GM23338 (cell line): ENCODE data around the gene ARF3. TPM values are rescaled to one million over a fixed set of nuclear protein-coding genes. Genes with fewer than 3 reads are reported as not detected.

ENCODE experiments used
- ATAC-seq: fragments of 200-7000 bp; cut with Tn5 transposase; 3 replicates; pipeline ENCODE4 v1.9.1; 2020
- DNase-seq: peaks from one replicate; pipeline ENCODE4 v3.0.0-alpha.2; 2015; ENCODE audit warnings: low spot score
- H2AFZ ChIP-seq: fragments of 200-600 bp; sonication (generic); 2 replicates; pipeline ENCODE4 v1.8.0; 2016; ENCODE audit warnings: antibody characterized with exemption, mild to moderate bottlenecking, moderate library complexity
- H3F3A ChIP-seq: fragments of 200-600 bp; sonication (generic); replicated peaks from 2 replicates; pipeline ENCODE4 v1.8.0; 2017; ENCODE audit warnings: antibody characterized with exemption, mixed run types, low read depth
- H3K27ac ChIP-seq: fragments of 200-600 bp; sonication (generic); 2 replicates; pipeline ENCODE4 v1.6.1; 2016; ENCODE audit warnings: low read depth
- H3K27me3 ChIP-seq: fragments of 200-600 bp; sonication (generic); 2 replicates; pipeline ENCODE4 v1.8.0; 2016; ENCODE audit warnings: mild to moderate bottlenecking, mixed run types, moderate library complexity; ENCODE audit not compliant: insufficient read depth
- H3K36me3 ChIP-seq: fragments of 200-600 bp; sonication (generic); 2 replicates; pipeline ENCODE4 v1.8.0; 2016; ENCODE audit warnings: mild to moderate bottlenecking; ENCODE audit not compliant: insufficient read depth
- H3K4me1 ChIP-seq: fragments of 200-600 bp; sonication (generic); 2 replicates; pipeline ENCODE4 v1.8.0; 2016; ENCODE audit warnings: mild to moderate bottlenecking, moderate library complexity; ENCODE audit not compliant: insufficient read depth
- H3K4me2 ChIP-seq: fragments of 200-600 bp; sonication (generic); 2 replicates; pipeline ENCODE4 v1.7.1; 2017; ENCODE audit warnings: mixed run types
- H3K4me3 ChIP-seq: fragments of 200-600 bp; sonication (generic); 2 replicates; pipeline ENCODE4 v1.6.1; 2016; ENCODE audit warnings: mixed run types
- H3K79me2 ChIP-seq: fragments of 200-600 bp; sonication (generic); replicated peaks from 2 replicates; pipeline ENCODE4 v1.8.0; 2017; ENCODE audit warnings: mild to moderate bottlenecking; ENCODE audit not compliant: insufficient read depth
- H3K9me2 ChIP-seq: fragments of 200-600 bp; sonication (generic); 2 replicates; pipeline ENCODE4 v1.8.0; 2017; ENCODE audit not compliant: insufficient read depth
- H4K20me1 ChIP-seq: fragments of 200-600 bp; sonication (generic); replicated peaks from 2 replicates; pipeline ENCODE4 v1.8.0; 2017; ENCODE audit warnings: mild to moderate bottlenecking; ENCODE audit not compliant: insufficient read depth
- H3K27ac Mint-ChIP-seq: 2 replicates; pipeline ENCODE4 v1.8.0; 2020; ENCODE audit warnings: inconsistent platforms, mild to moderate bottlenecking, moderate library complexity, mixed read lengths
- H3K27me3 Mint-ChIP-seq: 3 replicates; pipeline ENCODE4 v1.8.0; 2022; ENCODE audit warnings: low read depth, mild to moderate bottlenecking, moderate library complexity, mixed read lengths, inconsistent platforms; ENCODE audit not compliant: insufficient read depth, poor library complexity
- H3K36me3 Mint-ChIP-seq: 3 replicates; pipeline ENCODE4 v1.8.0; 2021; ENCODE audit warnings: low read depth, mild to moderate bottlenecking, inconsistent platforms, moderate library complexity, mixed read lengths
- H3K4me1 Mint-ChIP-seq: 3 replicates; pipeline ENCODE4 v1.8.0; 2020; ENCODE audit warnings: mild to moderate bottlenecking, inconsistent platforms, mixed read lengths
- H3K4me3 Mint-ChIP-seq: 3 replicates; pipeline ENCODE4 v1.8.0; 2021; ENCODE audit warnings: moderate library complexity, mild to moderate bottlenecking, inconsistent platforms, mixed read lengths
- H3K9me3 Mint-ChIP-seq: 3 replicates; pipeline ENCODE4 v1.8.0; 2020; ENCODE audit warnings: moderate library complexity, mild to moderate bottlenecking, inconsistent platforms, mixed read lengths
- EZH2 ChIP-seq: fragments of 200-600 bp; sonication (generic); IDR thresholded peaks from one replicate; pipeline ENCODE4 v1.8.0; 2017; ENCODE audit warnings: antibody characterized with exemption, mild to moderate bottlenecking, low read depth; ENCODE audit not compliant: unreplicated experiment
- EZH2phosphoT487 ChIP-seq: fragments of 200-600 bp; sonication (generic); IDR thresholded peaks from one replicate; pipeline ENCODE4 v1.8.1; 2018; ENCODE audit warnings: antibody characterized with exemption; ENCODE audit not compliant: unreplicated experiment
- STAT1 ChIP-seq: IDR thresholded peaks from one replicate; pipeline ENCODE4 v1.6.1; 2016; ENCODE audit warnings: antibody characterized with exemption; ENCODE audit not compliant: unreplicated experiment
- polyA plus RNA-seq: library from polyadenylated mRNA; unstranded; fragments of >200 nt; fragmentation: Nextera tagmentation; extraction: Ambion mirVana; gene quantifications from 2 replicates; pipeline ENCODE4 v1.2.1, GENCODE V29; 2016
- total RNA-seq: library from RNA; depleted of rRNA; stranded (reverse); fragments of >200 nt; shearing (Covaris generic); gene quantifications from 2 replicates; pipeline ENCODE4 v1.2.3, GENCODE V29; 2014
- TF ChIP-seq, protein P1 (sequence below): fragments of 250-450 bp; sonication (Bioruptor Pico); IDR thresholded peaks from 2 replicates; pipeline ENCODE4 v1.5.0; 2020; ENCODE audit warnings: mild to moderate bottlenecking, moderate library complexity
- TF ChIP-seq, protein P2 (sequence below), 2 experiments: fragments of 200-600 bp in 1 of 2; sonication (generic) in 1 of 2; conservative IDR thresholded peaks; 2 replicates each; pipeline versions ENCODE4 v1.5.1 to v1.6.1; 2016 to 2017; ENCODE audit warnings: antibody characterized with exemption in 2 of 2, low read depth in 2 of 2, mild to moderate bottlenecking in 2 of 2, moderate library complexity in 1 of 2

The ARF3 gene
- total and polyA plus RNA-seq, 2 experiments from 2014 or later, result 53.9 to 125 TPM

DNA sequence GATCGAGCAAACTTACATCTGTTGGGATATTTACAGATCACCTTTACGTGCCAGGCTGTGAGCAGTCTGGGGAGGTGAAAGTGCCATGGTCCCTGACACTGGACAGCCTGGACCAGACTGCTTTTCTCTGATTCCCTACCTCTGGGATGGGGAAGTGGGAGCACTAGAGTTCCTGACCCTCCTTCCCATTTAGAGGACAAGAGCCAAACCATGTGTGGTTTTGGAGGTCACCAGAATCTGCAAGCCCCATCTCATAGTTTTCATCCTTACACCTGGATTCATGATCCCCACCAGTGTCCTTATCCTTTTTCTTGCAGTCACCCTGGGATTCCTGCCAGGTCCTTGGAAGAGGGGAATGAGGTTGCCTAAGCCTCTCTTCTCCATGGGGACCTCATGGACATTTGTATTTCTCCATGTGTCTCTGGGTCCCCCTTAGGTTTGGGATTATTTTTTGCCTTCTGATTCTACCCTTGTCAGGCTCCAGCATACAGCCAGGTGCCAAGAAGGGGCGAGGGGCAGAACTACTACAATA lies 15.7 kb upstream of the ARF3 start (continued):
- TF ChIP-seq, protein P1, sequence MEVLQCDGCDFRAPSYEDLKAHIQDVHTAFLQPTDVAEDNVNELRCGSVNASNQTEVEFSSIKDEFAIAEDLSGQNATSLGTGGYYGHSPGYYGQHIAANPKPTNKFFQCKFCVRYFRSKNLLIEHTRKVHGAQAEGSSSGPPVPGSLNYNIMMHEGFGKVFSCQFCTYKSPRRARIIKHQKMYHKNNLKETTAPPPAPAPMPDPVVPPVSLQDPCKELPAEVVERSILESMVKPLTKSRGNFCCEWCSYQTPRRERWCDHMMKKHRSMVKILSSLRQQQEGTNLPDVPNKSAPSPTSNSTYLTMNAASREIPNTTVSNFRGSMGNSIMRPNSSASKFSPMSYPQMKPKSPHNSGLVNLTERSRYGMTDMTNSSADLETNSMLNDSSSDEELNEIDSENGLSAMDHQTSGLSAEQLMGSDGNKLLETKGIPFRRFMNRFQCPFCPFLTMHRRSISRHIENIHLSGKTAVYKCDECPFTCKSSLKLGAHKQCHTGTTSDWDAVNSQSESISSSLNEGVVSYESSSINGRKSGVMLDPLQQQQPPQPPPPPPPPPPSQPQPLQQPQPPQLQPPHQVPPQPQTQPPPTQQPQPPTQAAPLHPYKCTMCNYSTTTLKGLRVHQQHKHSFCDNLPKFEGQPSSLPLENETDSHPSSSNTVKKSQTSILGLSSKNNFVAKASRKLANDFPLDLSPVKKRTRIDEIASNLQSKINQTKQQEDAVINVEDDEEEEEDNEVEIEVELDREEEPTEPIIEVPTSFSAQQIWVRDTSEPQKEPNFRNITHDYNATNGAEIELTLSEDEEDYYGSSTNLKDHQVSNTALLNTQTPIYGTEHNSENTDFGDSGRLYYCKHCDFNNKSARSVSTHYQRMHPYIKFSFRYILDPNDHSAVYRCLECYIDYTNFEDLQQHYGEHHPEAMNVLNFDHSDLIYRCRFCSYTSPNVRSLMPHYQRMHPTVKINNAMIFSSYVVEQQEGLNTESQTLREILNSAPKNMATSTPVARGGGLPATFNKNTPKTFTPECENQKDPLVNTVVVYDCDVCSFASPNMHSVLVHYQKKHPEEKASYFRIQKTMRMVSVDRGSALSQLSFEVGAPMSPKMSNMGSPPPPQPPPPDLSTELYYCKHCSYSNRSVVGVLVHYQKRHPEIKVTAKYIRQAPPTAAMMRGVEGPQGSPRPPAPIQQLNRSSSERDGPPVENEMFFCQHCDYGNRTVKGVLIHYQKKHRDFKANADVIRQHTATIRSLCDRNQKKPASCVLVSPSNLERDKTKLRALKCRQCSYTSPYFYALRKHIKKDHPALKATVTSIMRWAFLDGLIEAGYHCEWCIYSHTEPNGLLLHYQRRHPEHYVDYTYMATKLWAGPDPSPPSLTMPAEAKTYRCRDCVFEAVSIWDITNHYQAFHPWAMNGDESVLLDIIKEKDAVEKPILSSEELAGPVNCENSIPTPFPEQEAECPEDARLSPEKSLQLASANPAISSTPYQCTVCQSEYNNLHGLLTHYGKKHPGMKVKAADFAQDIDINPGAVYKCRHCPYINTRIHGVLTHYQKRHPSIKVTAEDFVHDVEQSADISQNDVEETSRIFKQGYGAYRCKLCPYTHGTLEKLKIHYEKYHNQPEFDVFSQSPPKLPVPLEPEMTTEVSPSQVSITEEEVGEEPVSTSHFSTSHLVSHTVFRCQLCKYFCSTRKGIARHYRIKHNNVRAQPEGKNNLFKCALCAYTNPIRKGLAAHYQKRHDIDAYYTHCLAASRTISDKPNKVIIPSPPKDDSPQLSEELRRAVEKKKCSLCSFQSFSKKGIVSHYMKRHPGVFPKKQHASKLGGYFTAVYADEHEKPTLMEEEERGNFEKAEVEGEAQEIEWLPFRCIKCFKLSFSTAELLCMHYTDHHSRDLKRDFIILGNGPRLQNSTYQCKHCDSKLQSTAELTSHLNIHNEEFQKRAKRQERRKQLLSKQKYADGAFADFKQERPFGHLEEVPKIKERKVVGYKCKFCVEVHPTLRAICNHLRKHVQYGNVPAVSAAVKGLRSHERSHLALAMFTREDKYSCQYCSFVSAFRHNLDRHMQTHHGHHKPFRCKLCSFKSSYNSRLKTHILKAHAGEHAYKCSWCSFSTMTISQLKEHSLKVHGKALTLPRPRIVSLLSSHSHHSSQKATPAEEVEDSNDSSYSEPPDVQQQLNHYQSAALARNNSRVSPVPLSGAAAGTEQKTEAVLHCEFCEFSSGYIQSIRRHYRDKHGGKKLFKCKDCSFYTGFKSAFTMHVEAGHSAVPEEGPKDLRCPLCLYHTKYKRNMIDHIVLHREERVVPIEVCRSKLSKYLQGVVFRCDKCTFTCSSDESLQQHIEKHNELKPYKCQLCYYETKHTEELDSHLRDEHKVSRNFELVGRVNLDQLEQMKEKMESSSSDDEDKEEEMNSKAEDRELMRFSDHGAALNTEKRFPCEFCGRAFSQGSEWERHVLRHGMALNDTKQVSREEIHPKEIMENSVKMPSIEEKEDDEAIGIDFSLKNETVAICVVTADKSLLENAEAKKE (CRISPR knock-in tag), result no peak

DNA sequence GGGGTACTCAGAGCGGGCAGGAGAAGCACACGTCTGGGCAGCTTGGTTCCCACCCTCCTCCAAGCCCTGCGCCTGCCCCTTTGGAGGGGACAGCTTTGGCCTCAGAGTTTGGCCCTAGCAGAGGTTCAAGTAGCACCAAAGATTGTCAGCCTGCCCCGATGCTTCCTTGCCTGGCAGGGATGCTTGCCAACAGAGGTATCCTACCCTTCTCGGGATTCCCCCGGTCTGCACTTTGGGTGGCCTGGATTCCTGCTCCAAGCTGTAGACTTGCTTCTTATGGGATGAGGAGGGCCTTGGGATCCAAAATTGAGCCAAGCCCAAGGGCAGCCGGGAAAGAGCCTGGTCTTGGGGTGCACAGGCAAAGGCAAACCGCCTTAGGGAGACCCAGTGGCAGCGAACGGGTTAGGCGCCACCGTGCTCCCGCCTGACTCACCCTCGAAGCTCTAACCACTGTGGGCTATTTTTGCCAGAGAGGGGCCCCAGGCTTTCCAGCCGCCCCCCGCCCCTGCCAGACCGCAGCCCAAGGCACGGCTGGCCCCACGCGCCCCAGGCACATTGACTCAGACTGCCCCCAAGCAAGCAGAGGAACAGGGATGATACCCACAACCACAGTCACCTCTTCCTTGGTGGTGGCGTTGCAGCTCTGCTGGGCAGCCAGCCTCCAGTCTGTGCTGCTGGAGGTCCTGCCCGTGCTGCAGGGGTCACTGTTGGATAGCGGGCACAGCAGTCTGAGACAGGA lies 15.1 kb upstream of the ARF3 start:
- TF ChIP-seq, protein P2, sequence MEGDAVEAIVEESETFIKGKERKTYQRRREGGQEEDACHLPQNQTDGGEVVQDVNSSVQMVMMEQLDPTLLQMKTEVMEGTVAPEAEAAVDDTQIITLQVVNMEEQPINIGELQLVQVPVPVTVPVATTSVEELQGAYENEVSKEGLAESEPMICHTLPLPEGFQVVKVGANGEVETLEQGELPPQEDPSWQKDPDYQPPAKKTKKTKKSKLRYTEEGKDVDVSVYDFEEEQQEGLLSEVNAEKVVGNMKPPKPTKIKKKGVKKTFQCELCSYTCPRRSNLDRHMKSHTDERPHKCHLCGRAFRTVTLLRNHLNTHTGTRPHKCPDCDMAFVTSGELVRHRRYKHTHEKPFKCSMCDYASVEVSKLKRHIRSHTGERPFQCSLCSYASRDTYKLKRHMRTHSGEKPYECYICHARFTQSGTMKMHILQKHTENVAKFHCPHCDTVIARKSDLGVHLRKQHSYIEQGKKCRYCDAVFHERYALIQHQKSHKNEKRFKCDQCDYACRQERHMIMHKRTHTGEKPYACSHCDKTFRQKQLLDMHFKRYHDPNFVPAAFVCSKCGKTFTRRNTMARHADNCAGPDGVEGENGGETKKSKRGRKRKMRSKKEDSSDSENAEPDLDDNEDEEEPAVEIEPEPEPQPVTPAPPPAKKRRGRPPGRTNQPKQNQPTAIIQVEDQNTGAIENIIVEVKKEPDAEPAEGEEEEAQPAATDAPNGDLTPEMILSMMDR (conservative IDR thresholded peaks at IDR 0.05; ENCODE audit: low read depth in 2 of 2), result peak; percentile 33 to 52
- TF ChIP-seq EZH2phosphoT487 (peak; percentile 55), EZH2 (peak; percentile 74), STAT1 (no peak)
- ATAC-seq (peak; percentile 3; the same call in 2 of the 3 replicates), DNase-seq (peak; percentile 38)
- Histone ChIP-seq H3K79me2 (no peaks in the 10 kb centered on the region), H3K4me3 (peak overlapping the region; percentile 55), H3K4me2 (peak overlapping the region; percentile 88), H3K27ac (no peak overlapping the region), H2AFZ (no peak overlapping the region), H3K27me3 (peaks cover 100% of the 10 kb centered on the region), H3K9me2 (no peaks in the 10 kb centered on the region), H4K20me1 (peaks cover 20% of the 10 kb centered on the region), H3F3A (peaks cover 20% of the 10 kb centered on the region; the same call in 1 of the 2 replicates), H3K4me1 (peaks cover 42% of the 10 kb centered on the region), H3K36me3 (no peaks in the 10 kb centered on the region)
- Mint-ChIP-seq H3K27me3 (peaks cover 99% of the 10 kb centered on the region), H3K27ac (no peak overlapping the region), H3K4me3 (peak overlapping the region; percentile 60), H3K36me3 (no peaks in the 10 kb centered on the region; the same call in 1 of the 3 replicates), H3K9me3 (no peaks in the 10 kb centered on the region; the same call in 2 of the 3 replicates), H3K4me1 (peaks cover 44% of the 10 kb centered on the region)
